KMS-11 (cell line): ENCODE measurements around the gene A4GALT.
A peak's percentile ranks its signal among the peaks of the same experiment; 100 is the strongest.

Experiments used
- H2AFZ ChIP-seq: fragments of 200-600 bp; sonication (generic); 2 replicates; pipeline ENCODE4 v1.6.1; 2016; ENCODE audit warnings: antibody characterized with exemption, mixed run types, low read depth
- H3K27ac ChIP-seq: fragments of 200-600 bp; sonication (generic); 2 replicates; pipeline ENCODE4 v1.6.1; 2016; ENCODE audit warnings: mild to moderate bottlenecking, mixed run types
- H3K27me3 ChIP-seq: fragments of 200-600 bp; sonication (generic); 2 replicates; pipeline ENCODE4 v1.6.1; 2017; ENCODE audit warnings: mild to moderate bottlenecking, low read depth, mixed run types, moderate library complexity; ENCODE audit not compliant: insufficient read depth
- H3K36me3 ChIP-seq: fragments of 200-600 bp; sonication (generic); 2 replicates; pipeline ENCODE4 v1.6.1; 2017; ENCODE audit warnings: mild to moderate bottlenecking, mixed run types; ENCODE audit not compliant: insufficient read depth
- H3K4me1 ChIP-seq: fragments of 200-600 bp; sonication (generic); 2 replicates; pipeline ENCODE4 v1.6.1; 2016; ENCODE audit warnings: mild to moderate bottlenecking, low read depth, mixed run types; ENCODE audit not compliant: poor library complexity, severe bottlenecking
- H3K4me2 ChIP-seq: fragments of 200-600 bp; sonication (generic); 2 replicates; pipeline ENCODE4 v1.7.0; 2016; ENCODE audit warnings: mild to moderate bottlenecking, mixed run types
- H3K4me3 ChIP-seq: fragments of 200-600 bp; sonication (generic); IDR thresholded peaks from 2 replicates; pipeline ENCODE4 v1.6.1; 2017; ENCODE audit warnings: low read depth, low read length, mixed read lengths; ENCODE audit not compliant: insufficient read depth
- H3K79me2 ChIP-seq: fragments of 200-600 bp; sonication (generic); 2 replicates; pipeline ENCODE4 v1.6.1; 2016; ENCODE audit warnings: low read depth, mixed run types; ENCODE audit not compliant: insufficient read depth
- H3K9ac ChIP-seq: fragments of 200-600 bp; sonication (generic); 2 replicates; pipeline ENCODE4 v1.6.1; 2016; ENCODE audit warnings: mild to moderate bottlenecking, mixed run types
- H4K20me1 ChIP-seq: fragments of 200-600 bp; sonication (generic); 2 replicates; pipeline ENCODE4 v1.6.1; 2016; ENCODE audit warnings: mild to moderate bottlenecking, mixed run types; ENCODE audit not compliant: insufficient read depth
- TF ChIP-seq, protein P1 (sequence below): fragments of 200-600 bp; sonication (generic); conservative IDR thresholded peaks from 2 replicates; pipeline ENCODE4 v1.6.1; 2017; ENCODE audit warnings: low read depth, mild to moderate bottlenecking, antibody characterized with exemption, low read length, moderate library complexity, mixed read lengths

A4GALT gene

DNA sequence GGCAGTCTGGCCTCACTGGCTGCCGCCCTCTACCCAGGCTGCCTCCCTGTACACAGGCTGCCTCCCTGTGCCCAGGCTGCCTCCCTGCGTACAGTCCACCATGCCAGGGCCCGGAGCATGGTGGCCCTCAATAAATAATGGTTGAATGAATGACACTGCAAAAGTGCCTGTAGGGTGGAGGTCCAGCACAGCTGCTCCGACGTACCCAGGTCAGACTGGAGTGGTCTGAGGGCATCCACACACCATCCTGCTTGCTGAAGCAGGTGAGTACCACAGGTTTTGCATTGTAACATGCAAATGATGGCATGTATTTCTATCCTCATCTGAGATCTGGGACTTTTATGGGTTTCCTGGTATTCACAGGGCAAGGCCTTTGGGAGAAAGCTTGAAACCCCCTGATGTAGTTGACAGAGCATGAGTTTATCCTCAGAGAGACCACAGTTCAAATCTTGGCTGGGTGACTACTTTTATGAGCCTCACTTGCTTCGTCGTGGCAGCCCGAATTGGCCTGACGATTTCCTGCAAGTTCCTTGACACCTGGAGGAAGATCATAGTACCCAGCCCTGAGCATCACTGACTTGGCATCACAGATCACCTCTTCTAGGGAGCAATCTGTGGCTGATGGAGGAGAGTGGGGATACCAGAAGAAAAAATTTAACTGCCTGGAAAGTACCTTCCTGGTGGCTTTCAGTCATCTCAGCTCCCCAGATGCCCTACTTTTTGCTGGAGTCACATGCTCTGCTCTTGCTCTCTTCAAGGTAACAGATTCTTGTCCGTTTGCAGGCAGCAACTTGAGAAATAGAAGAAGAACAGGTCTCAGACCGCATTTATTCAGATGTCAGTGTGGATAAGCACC, 55.5 kb downstream of the A4GALT start:
- H3K9ac ChIP-seq, result peak overlapping the region; percentile 40
- H2AFZ ChIP-seq, result peak overlapping the region; percentile 24; the same call in 1 of the 2 replicates

DNA sequence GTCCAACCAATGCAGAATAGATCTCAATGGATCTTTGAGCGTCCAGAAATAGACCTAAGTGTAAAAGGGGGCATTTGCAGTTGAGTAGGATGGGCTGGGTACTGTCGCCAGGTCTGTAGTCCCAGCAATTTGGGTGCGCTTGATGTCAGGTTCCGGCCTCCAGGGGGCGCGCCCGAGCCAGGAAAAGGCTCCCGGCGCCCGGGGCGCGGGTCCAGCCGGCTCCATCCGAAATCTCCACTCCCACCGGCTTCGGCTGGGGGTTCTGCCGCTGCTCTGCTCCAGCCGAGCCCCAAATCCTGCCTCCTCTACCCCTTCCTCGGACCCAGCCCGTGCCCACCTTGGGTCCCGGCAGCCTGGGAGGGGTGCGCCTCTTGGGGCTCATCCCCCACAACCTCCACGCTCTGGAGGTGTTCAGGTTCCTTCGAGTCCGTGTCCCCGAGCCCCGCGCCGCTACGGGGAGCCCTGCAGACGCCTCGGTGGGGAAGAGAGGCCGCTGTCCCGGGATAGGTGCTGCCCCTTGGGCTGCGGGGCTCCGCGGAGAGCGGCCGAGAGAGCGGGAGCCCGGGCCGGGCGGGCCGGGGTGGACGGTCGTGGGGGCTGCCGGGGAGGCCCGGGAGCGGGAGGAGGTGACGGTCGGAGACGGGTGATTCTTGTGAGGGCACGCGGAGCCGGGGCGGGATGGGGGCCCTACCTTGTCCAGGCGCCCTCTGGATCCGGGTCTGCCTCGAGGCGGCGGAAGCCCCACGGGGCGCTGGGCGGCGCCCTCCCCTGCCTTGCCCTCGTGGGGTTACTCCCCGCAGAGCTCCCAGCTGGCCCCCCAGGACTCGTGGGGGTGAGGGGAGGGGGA, 58.5 kb downstream of the A4GALT start:
- TF ChIP-seq, protein P1, sequence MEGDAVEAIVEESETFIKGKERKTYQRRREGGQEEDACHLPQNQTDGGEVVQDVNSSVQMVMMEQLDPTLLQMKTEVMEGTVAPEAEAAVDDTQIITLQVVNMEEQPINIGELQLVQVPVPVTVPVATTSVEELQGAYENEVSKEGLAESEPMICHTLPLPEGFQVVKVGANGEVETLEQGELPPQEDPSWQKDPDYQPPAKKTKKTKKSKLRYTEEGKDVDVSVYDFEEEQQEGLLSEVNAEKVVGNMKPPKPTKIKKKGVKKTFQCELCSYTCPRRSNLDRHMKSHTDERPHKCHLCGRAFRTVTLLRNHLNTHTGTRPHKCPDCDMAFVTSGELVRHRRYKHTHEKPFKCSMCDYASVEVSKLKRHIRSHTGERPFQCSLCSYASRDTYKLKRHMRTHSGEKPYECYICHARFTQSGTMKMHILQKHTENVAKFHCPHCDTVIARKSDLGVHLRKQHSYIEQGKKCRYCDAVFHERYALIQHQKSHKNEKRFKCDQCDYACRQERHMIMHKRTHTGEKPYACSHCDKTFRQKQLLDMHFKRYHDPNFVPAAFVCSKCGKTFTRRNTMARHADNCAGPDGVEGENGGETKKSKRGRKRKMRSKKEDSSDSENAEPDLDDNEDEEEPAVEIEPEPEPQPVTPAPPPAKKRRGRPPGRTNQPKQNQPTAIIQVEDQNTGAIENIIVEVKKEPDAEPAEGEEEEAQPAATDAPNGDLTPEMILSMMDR, result peak; percentile 76

More for the DNA sequence above, 55.5 kb downstream of the A4GALT start:
- H4K20me1 ChIP-seq, result no peaks in the 10 kb centered on the region
- TF ChIP-seq, protein P1, result no peak
- H3K27ac ChIP-seq, result peak overlapping the region; percentile 86
- H3K4me2 ChIP-seq, result peak overlapping the region; percentile 33
- H3K36me3 ChIP-seq, result no peaks in the 10 kb centered on the region
- H3K79me2 ChIP-seq, result no peaks in the 10 kb centered on the region
- peaks cover 42% of the 10 kb centered on the region for H3K4me1 ChIP-seq
- H3K27me3 ChIP-seq, result no peaks in the 10 kb centered on the region
- no peak overlapping the region for H3K4me3 ChIP-seq

DNA sequence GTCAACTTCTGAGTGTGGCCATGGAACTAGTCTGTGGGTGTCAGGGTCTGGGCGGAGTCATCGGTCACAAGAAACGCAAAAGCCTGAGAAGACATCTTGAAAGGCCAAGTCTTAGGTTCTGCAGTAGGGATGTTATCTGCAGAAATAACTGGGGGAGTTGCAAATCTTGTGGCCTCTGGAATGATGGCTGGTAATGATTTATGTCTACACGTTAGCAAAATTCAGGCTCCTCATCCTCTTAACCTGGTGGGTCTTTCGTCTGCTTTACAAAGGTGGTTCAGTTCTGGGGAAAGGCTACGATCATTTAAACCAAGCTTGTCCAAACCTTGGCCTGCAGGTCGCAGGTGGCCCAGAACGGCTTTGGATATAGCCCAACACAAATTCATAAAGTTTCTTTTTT, 64.1 kb downstream of the A4GALT start:
- no peaks in the 10 kb centered on the region for H3K27me3 ChIP-seq
- no peaks in the 10 kb centered on the region for H3K4me1 ChIP-seq
- no peaks in the 10 kb centered on the region for H3K36me3 ChIP-seq
- no peaks in the 10 kb centered on the region for H4K20me1 ChIP-seq
- no peak overlapping the region for H3K4me3 ChIP-seq
- no peak overlapping the region for H3K9ac ChIP-seq
- H3K4me2 ChIP-seq, result no peak overlapping the region
- H2AFZ ChIP-seq, result no peak overlapping the region
- no peak overlapping the region for H3K27ac ChIP-seq
- TF ChIP-seq, protein P1, result no peak
- no peaks in the 10 kb centered on the region for H3K79me2 ChIP-seq

More for the DNA sequence above, 58.5 kb downstream of the A4GALT start:
- Histone ChIP-seq H3K79me2 (no peaks in the 10 kb centered on the region), H2AFZ (peak overlapping the region; percentile 80), H3K4me2 (peak overlapping the region; percentile 62), H3K27ac (no peak overlapping the region), H3K27me3 (no peaks in the 10 kb centered on the region), H4K20me1 (no peaks in the 10 kb centered on the region), H3K4me1 (peaks cover 39% of the 10 kb centered on the region), H3K36me3 (no peaks in the 10 kb centered on the region), H3K9ac (no peak overlapping the region), H3K4me3 (no peak overlapping the region)

DNA sequence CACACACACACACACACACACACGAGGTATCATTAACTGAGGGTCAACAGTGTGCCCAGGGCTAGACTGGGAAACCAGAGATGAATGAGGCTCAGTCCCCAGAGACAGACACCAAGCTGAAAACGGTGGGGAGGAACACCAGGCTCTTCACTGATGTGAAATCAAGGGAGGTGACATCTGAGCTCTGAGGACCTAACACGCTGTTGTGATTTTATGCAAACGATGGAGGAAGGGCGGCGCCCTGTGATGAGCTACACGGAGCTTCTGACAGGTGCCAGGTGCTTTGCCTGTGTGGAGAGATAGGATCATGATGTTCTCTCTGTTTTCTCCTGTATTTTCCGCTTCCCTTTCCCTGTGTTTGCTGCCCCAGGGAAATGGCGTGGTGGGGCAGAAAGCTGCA, 65.0 kb downstream of the A4GALT start:
- H3K79me2 ChIP-seq, result no peaks in the 10 kb centered on the region
- TF ChIP-seq, protein P1, result no peak
- H3K27ac ChIP-seq, result no peak overlapping the region
- H3K4me1 ChIP-seq, result no peaks in the 10 kb centered on the region
- H4K20me1 ChIP-seq, result no peaks in the 10 kb centered on the region
- no peak overlapping the region for H3K9ac ChIP-seq
- H3K4me2 ChIP-seq, result no peak overlapping the region
- no peak overlapping the region for H2AFZ ChIP-seq
- H3K27me3 ChIP-seq, result no peaks in the 10 kb centered on the region
- H3K4me3 ChIP-seq, result no peak overlapping the region
- no peaks in the 10 kb centered on the region for H3K36me3 ChIP-seq
